Body of pancreas (tissue), 4 donors: ENCODE measurements around the gene LRRC53. TPM values are rescaled to one million over a fixed set of nuclear protein-coding genes. Genes with fewer than 3 reads are reported as not detected.

Experiments used
- ATAC-seq: fragments of 150-250 bp; one replicate; pipeline ENCODE4 v1.9.1; 2016
- DNase-seq, 4 donors: peaks; one replicate each; pipeline ENCODE4 v3.0.0-alpha.2; 2019
- H3K27ac ChIP-seq, 4 donors: fragments of 200-600 bp; sonication (generic); 1 replicate in 3 of 4; 2 replicates in 1 of 4; pipeline versions ENCODE4 v1.5.1 to v1.6.1; 2016 to 2019; ENCODE audit warnings: mild to moderate bottlenecking in 1 of 4, mixed read lengths in 1 of 4, moderate library complexity in 1 of 4
- H3K27me3 ChIP-seq, 2 donors: fragments of 200-600 bp; sonication (generic); one replicate each; pipeline ENCODE4 v1.6.0; 2016; ENCODE audit warnings: mild to moderate bottlenecking in 1 of 2
- H3K36me3 ChIP-seq, 2 donors: fragments of 200-600 bp; sonication (generic); replicated peaks in 1 of 2; 2 replicates each; pipeline ENCODE4 v1.5.1; 2016; ENCODE audit warnings: low read depth in 2 of 2; ENCODE audit not compliant: insufficient read depth in 1 of 2
- H3K4me1 ChIP-seq: fragments of 200-600 bp; sonication (generic); one replicate; pipeline ENCODE4 v1.6.0; 2016
- H3K4me3 ChIP-seq, 2 donors: fragments of 200-600 bp; sonication (generic); 1 replicate in 1 of 2; 2 replicates in 1 of 2; pipeline ENCODE4 v1.5.1; 2016 to 2019
- H3K9me3 ChIP-seq, 3 donors: fragments of 200-600 bp; sonication (generic); 1 replicate in 2 of 3; 2 replicates in 1 of 3; pipeline ENCODE4 v1.5.1; 2016
- CTCF ChIP-seq, 7 experiments: fragments of 450-650 bp in 4 of 7; fragments of 200-600 bp in 3 of 7; sonication (generic) in 3 of 7; IDR thresholded peaks; one replicate each; pipeline ENCODE4 v1.5.1; 2016 to 2019; ENCODE audit warnings: antibody characterized with exemption in 7 of 7
- POLR2A ChIP-seq, 3 donors: fragments of 450-650 bp; IDR thresholded peaks; one replicate each; pipeline ENCODE4 v1.6.1; 2016; ENCODE audit warnings: antibody characterized with exemption in 3 of 3, mild to moderate bottlenecking in 2 of 3
- WGBS, 2 donors: methylation state at CpG; one replicate each; pipeline ENCODE4 v1.1.5; 2017; 5-methylcytosine and 5-hydroxymethylcytosine counted together
- intact Hi-C: fragments of 100-400 bp; cut with DNase I; formaldehyde crosslinking; loops from one replicate; pipeline ENCODE4 v1.15.1; 2023
- total RNA-seq, 2 donors: library from RNA; depleted of rRNA; stranded (reverse); fragments of >200 nt; gene quantifications; one replicate each; pipeline ENCODE4 v1.1.0, GENCODE V29; 2016

The LRRC53 gene
- total RNA-seq, 2 donors from 2014 or later = not detected

GRCh38 chr1:74432325-74432724 is 80.1 kb downstream of the LRRC53 start:
- Histone ChIP-seq H3K9me3 (no peaks in the 10 kb centered on the region), H3K4me3 (no peak overlapping the region), H3K27ac (no peak overlapping the region), H3K36me3 (no peaks in the 10 kb centered on the region), H3K4me1 (no peaks in the 10 kb centered on the region), H3K27me3 (no peaks in the 10 kb centered on the region)
- intact Hi-C loops = no loop called here
- no peak for ATAC-seq
- WGBS, 2 donors = 0 to 3% methylated on average over 1 of the region's 1 CpG
- no peak for TF ChIP-seq CTCF (IDR thresholded peaks at IDR 0.05)
- no peak for TF ChIP-seq POLR2A (IDR thresholded peaks at IDR 0.05)
- DNase-seq = no peak

- WGBS, 2 donors = 69 to 77% methylated on average over 4 of the region's 4 CpGs
- TF ChIP-seq POLR2A (IDR thresholded peaks at IDR 0.05) = no peak
- no peak for TF ChIP-seq CTCF (IDR thresholded peaks at IDR 0.05)
- no peaks in the 10 kb centered on the region for H3K4me1 ChIP-seq
- DNase-seq (no peak), ATAC-seq (no peak)
- no peak overlapping the region for H3K4me3 ChIP-seq
- H3K9me3 ChIP-seq = no peaks in the 10 kb centered on the region
- H3K36me3 ChIP-seq = no peaks in the 10 kb centered on the region
- intact Hi-C loops = no loop called here
- no peaks in the 10 kb centered on the region for H3K27me3 ChIP-seq
- H3K27ac ChIP-seq = no peak overlapping the region
Measured at GRCh38 chr1:74431531-74431930, 80.9 kb downstream of the LRRC53 start.

GRCh38 chr1:74430342-74430934 is 82.0 kb downstream of the LRRC53 start:
- no peaks in the 10 kb centered on the region for H3K4me1 ChIP-seq
- H3K4me3 ChIP-seq = no peak overlapping the region
- TF ChIP-seq CTCF (IDR thresholded peaks at IDR 0.05) = no peak
- 43 to 51% methylated on average over 4 of the region's 4 CpGs for WGBS, 2 donors
- H3K9me3 ChIP-seq = no peaks in the 10 kb centered on the region
- no peaks in the 10 kb centered on the region for H3K27me3 ChIP-seq
- no peak overlapping the region for H3K27ac ChIP-seq
- intact Hi-C loops = no loop called here
- no peak for ATAC-seq
- no peak for DNase-seq
- H3K36me3 ChIP-seq = no peaks in the 10 kb centered on the region

GRCh38 chr1:74429580-74429979 is 82.8 kb downstream of the LRRC53 start:
- ATAC-seq = no peak
- no peaks in the 10 kb centered on the region for H3K4me1 ChIP-seq
- WGBS, 2 donors = 34 to 46% methylated on average over 3 of the region's 3 CpGs
- no peak overlapping the region for H3K4me3 ChIP-seq
- no peak for DNase-seq
- no peak for TF ChIP-seq CTCF (IDR thresholded peaks at IDR 0.05)
- TF ChIP-seq POLR2A (IDR thresholded peaks at IDR 0.05) = no peak
- intact Hi-C loops = no loop called here
- H3K36me3 ChIP-seq = no peaks in the 10 kb centered on the region
- H3K27ac ChIP-seq = no peak overlapping the region
- no peaks in the 10 kb centered on the region for H3K27me3 ChIP-seq
- no peaks in the 10 kb centered on the region for H3K9me3 ChIP-seq

- no peak for ATAC-seq
- no peaks in the 10 kb centered on the region for H3K27me3 ChIP-seq
- H3K4me3 ChIP-seq = no peak overlapping the region
- no peak overlapping the region for H3K27ac ChIP-seq
- H3K36me3 ChIP-seq = no peaks in the 10 kb centered on the region
- 29 to 32% methylated on average over 1 of the region's 1 CpG for WGBS, 2 donors
- intact Hi-C loops = no loop called here
- no peaks in the 10 kb centered on the region for H3K4me1 ChIP-seq
- no peak for DNase-seq
- H3K9me3 ChIP-seq = no peaks in the 10 kb centered on the region
- TF ChIP-seq CTCF (IDR thresholded peaks at IDR 0.05) = no peak
- no peak for TF ChIP-seq POLR2A (IDR thresholded peaks at IDR 0.05)
Measured at GRCh38 chr1:74427681-74428080, 84.7 kb downstream of the LRRC53 start.
